B cell (primary cell): ENCODE measurements around the gene C6orf89. TPM values are rescaled to one million over a fixed set of nuclear protein-coding genes. Genes with fewer than 3 reads are reported as not detected.

ENCODE experiments used
- ATAC-seq: fragments of 200-7000 bp; cut with Tn5 transposase; one replicate; pipeline ENCODE4 v1.10.0; 2021; ENCODE audit warnings: low read depth, mild to moderate bottlenecking, moderate number of reproducible peaks, moderate library complexity
- CTCF ChIA-PET: fragments of 350-600 bp; sonication (Branson Sonifier 250); formaldehyde crosslinking; loops from one replicate; lab custom pipeline; 2021; ENCODE audit warnings: antibody characterized with exemption, inconsistent platforms; lab: Charles Lee
- POLR2A ChIA-PET: fragments of 350-600 bp; sonication (Branson Sonifier 250); formaldehyde crosslinking; loops from one replicate; lab custom pipeline; 2021; ENCODE audit warnings: antibody characterized with exemption; lab: Charles Lee
- DNase-seq: peaks from one replicate; pipeline ENCODE4 v3.0.0; 2013
- H2AFZ ChIP-seq: 2 replicates; pipeline ENCODE4 v1.6.1; 2012; ENCODE audit warnings: mild to moderate bottlenecking, low read depth, low read length; ENCODE audit not compliant: insufficient read depth, poor library complexity, severe bottlenecking
- H3K27ac ChIP-seq, 2 donors: 1 replicate in 1 of 2; 2 replicates in 1 of 2; pipeline ENCODE4 v1.5.1; 2012 to 2013; ENCODE audit warnings: low read length in 2 of 2, mild to moderate bottlenecking in 2 of 2, moderate library complexity in 1 of 2
- H3K27me3 ChIP-seq, 4 experiments: fragments of 200-600 bp in 1 of 4; sonication (generic) in 1 of 4; replicated peaks in 1 of 4; 1 replicate in 2 of 4; 2 replicates in 2 of 4; pipeline versions ENCODE4 v1.6.1 to v1.7.0; 2013 to 2016; ENCODE audit warnings: low read length in 3 of 4, mild to moderate bottlenecking in 2 of 4, mixed read lengths in 1 of 4, moderate library complexity in 1 of 4; ENCODE audit not compliant: insufficient read depth in 4 of 4, control insufficient read depth in 3 of 4; ENCODE audit errors: control extremely low read depth in 1 of 4
- H3K36me3 ChIP-seq, 2 experiments: replicated peaks in 1 of 2; 1 replicate in 1 of 2; 2 replicates in 1 of 2; pipeline versions ENCODE4 v1.6.1 to v1.7.1; 2013; ENCODE audit warnings: low read length in 1 of 2; ENCODE audit not compliant: insufficient read depth in 2 of 2, control insufficient read depth in 1 of 2; ENCODE audit errors: control extremely low read depth in 1 of 2, extremely low read depth in 1 of 2
- H3K4me1 ChIP-seq, 2 donors: fragments of 200-600 bp in 1 of 2; sonication (generic) in 1 of 2; 1 replicate in 1 of 2; 2 replicates in 1 of 2; pipeline versions ENCODE4 v1.5.1 to v1.6.1; 2013 to 2017; ENCODE audit warnings: low read length in 2 of 2; ENCODE audit not compliant: control insufficient read depth in 2 of 2, insufficient read depth in 2 of 2
- H3K4me2 ChIP-seq: replicated peaks from 2 replicates; pipeline ENCODE3; 2012; ENCODE audit warnings: mild to moderate bottlenecking, low read depth, low read length; ENCODE audit not compliant: poor library complexity, severe bottlenecking
- H3K4me3 ChIP-seq, 5 experiments: fragments of 200-600 bp in 1 of 5; sonication (generic) in 1 of 5; 1 replicate in 3 of 5; 2 replicates in 2 of 5; pipeline versions ENCODE4 v1.5.1 to v1.7.0; 2011 to 2016; ENCODE audit warnings: low read length in 4 of 5, mild to moderate bottlenecking in 4 of 5, low read depth in 2 of 5, control low read depth in 1 of 5, moderate library complexity in 1 of 5; ENCODE audit not compliant: insufficient read depth in 1 of 5; ENCODE audit errors: control extremely low read depth in 1 of 5, extremely low read depth in 1 of 5
- H3K79me2 ChIP-seq: fragments of 200-600 bp; sonication (generic); one replicate; pipeline ENCODE4 v1.6.0; 2016; ENCODE audit warnings: low read length; ENCODE audit not compliant: control insufficient read depth, insufficient read depth
- H3K9ac ChIP-seq: fragments of 200-600 bp; sonication (generic); 2 replicates; pipeline ENCODE4 v1.6.1; 2017; ENCODE audit warnings: mild to moderate bottlenecking, low read length, moderate library complexity
- H3K9me3 ChIP-seq, 3 donors: one replicate each; pipeline versions ENCODE4 v1.6.1 to v1.7.1; 2013; ENCODE audit warnings: low read length in 2 of 3; ENCODE audit not compliant: control insufficient read depth in 2 of 3, insufficient read depth in 1 of 3; ENCODE audit errors: control extremely low read depth in 1 of 3
- H4K20me1 ChIP-seq: 2 replicates; pipeline ENCODE4 v1.6.0; 2012; ENCODE audit warnings: mild to moderate bottlenecking, low read length; ENCODE audit not compliant: insufficient read depth, control insufficient read depth, poor library complexity, severe bottlenecking
- H3K27ac Mint-ChIP-seq: one replicate; pipeline ENCODE4 v1.8.0; 2021; ENCODE audit warnings: mixed read lengths
- H3K27me3 Mint-ChIP-seq: one replicate; pipeline ENCODE4 v1.8.0; 2021; ENCODE audit warnings: mixed read lengths
- H3K4me1 Mint-ChIP-seq: one replicate; pipeline ENCODE4 v1.8.0; 2021; ENCODE audit warnings: mixed read lengths
- H3K4me3 Mint-ChIP-seq: one replicate; pipeline ENCODE4 v1.8.0; 2021; ENCODE audit warnings: mixed read lengths
- H3K9me3 Mint-ChIP-seq: one replicate; pipeline ENCODE4 v1.8.0; 2022; ENCODE audit warnings: mixed read lengths; ENCODE audit not compliant: insufficient read depth
- CTCF ChIP-seq: fragments of 200-600 bp; IDR thresholded peaks from one replicate; pipeline ENCODE4 v1.8.0; 2022; ENCODE audit warnings: antibody characterized with exemption, mild to moderate bottlenecking
- EZH2 ChIP-seq: IDR thresholded peaks from 2 replicates; pipeline ENCODE4 v1.6.1; 2012; ENCODE audit warnings: borderline replicate concordance, low read depth, mild to moderate bottlenecking, moderate library complexity, low read length; ENCODE audit not compliant: insufficient read depth, poor library complexity, severe bottlenecking
- WGBS: methylation state at CpG from one replicate; pipeline ENCODE4 v1.1.5; 2013; ENCODE audit warnings: missing lambda C conversion rate; ENCODE audit not compliant: insufficient coverage; 5-methylcytosine and 5-hydroxymethylcytosine counted together
- intact Hi-C: fragments of 100-400 bp; cut with micrococcal nuclease; formaldehyde crosslinking; loops from one replicate; pipeline ENCODE4 v1.10.0; 2022
- polyA plus RNA-seq: library from polyadenylated mRNA; depleted of rRNA; stranded (reverse); fragments of >200 nt; gene quantifications from 2 replicates; pipeline ENCODE4 v1.2.3, GENCODE V29; 2012
- total RNA-seq, 2 donors: library from RNA; stranded (reverse); fragments of 120-200 nt in 1 of 2; gene quantifications; 1 replicate in 1 of 2; 2 replicates in 1 of 2; pipeline versions ENCODE4 v1.2.3 to v1.2.4, GENCODE V29; 2013 to 2022

The C6orf89 gene
- total and polyA plus RNA-seq, 2 donors (not counting 1 experiment from before 2014, with no cell fraction given): 13.0 to 35.3 TPM

GRCh38 chr6:36929152-36929551 is 43.4 kb downstream of the C6orf89 start:
- Histone ChIP-seq H3K4me2 (no peak overlapping the region), H3K4me3 (no peak overlapping the region), H4K20me1 (no peaks in the 10 kb centered on the region), H3K79me2 (no peaks in the 10 kb centered on the region), H3K9ac (no peak overlapping the region), H3K27me3 (no peaks in the 10 kb centered on the region), H2AFZ (no peak overlapping the region), H3K4me1 (no peaks in the 10 kb centered on the region), H3K36me3 (peaks cover 0 to 13% of the 10 kb centered on the region in 2 experiments), H3K27ac (no peak overlapping the region), H3K9me3 (no peaks in the 10 kb centered on the region)
- ChIA-PET CTCF (no interaction called here), POLR2A (no interaction called here)
- intact Hi-C loops: no loop called here
- H3K4me1 Mint-ChIP-seq: peaks cover 5% of the 10 kb centered on the region
- H3K27me3 Mint-ChIP-seq: no peaks in the 10 kb centered on the region
- no peak overlapping the region for H3K27ac Mint-ChIP-seq
- no peak for ATAC-seq
- H3K9me3 Mint-ChIP-seq: no peaks in the 10 kb centered on the region
- no peak for DNase-seq
- WGBS: 98% methylated on average over 8 of the region's 10 CpGs
- TF ChIP-seq CTCF (no peak), EZH2 (no peak)
- no peak overlapping the region for H3K4me3 Mint-ChIP-seq

DNA sequence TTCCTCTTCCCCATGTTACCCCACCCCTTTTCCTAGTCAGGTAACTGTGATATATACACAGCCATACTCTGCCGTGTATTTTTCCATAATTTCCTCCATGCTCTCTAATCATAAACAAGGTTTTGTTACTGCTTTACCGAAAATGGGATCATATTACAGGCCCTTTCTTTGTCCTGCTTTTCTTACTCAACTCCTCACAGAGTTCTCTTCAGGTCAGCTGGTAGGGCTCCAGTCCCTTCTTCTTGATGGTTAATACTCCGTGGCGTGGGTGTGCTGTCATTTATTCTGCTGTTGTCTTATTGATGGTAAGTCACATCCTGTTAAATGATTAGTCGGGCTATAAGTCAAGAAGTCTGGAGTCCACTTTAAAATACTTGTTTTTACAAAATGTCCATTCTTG is 43.9 kb downstream of the C6orf89 start:
- H3K79me2 ChIP-seq: no peaks in the 10 kb centered on the region
- ATAC-seq: no peak
- H3K4me1 Mint-ChIP-seq: peaks cover 5% of the 10 kb centered on the region
- no peak overlapping the region for H3K4me2 ChIP-seq
- no peak for DNase-seq
- no peak overlapping the region for H3K4me3 ChIP-seq
- H3K27me3 ChIP-seq: no peaks in the 10 kb centered on the region
- POLR2A ChIA-PET: no interaction called here
- H3K9ac ChIP-seq: no peak overlapping the region
- H3K4me3 Mint-ChIP-seq: no peak overlapping the region
- H3K4me1 ChIP-seq: no peaks in the 10 kb centered on the region
- 75% methylated on average over 1 of the region's 5 CpGs for WGBS
- CTCF ChIA-PET: no interaction called here
- TF ChIP-seq EZH2: no peak
- no peak for TF ChIP-seq CTCF
- peaks cover 0 to 9% of the 10 kb centered on the region in 2 experiments for H3K36me3 ChIP-seq
- H3K27ac ChIP-seq: no peak overlapping the region
- intact Hi-C loops: no loop called here
- no peak overlapping the region for H3K27ac Mint-ChIP-seq
- H3K9me3 Mint-ChIP-seq: no peaks in the 10 kb centered on the region
- no peaks in the 10 kb centered on the region for H3K27me3 Mint-ChIP-seq
- no peak overlapping the region for H2AFZ ChIP-seq
- H3K9me3 ChIP-seq: no peaks in the 10 kb centered on the region
- no peaks in the 10 kb centered on the region for H4K20me1 ChIP-seq
